HepG2 (cell line): Measurements from ENCODE around the gene SBNO2. TPM values are rescaled to one million over a fixed set of nuclear protein-coding genes. Genes with fewer than 3 reads are reported as not detected.
A peak's percentile ranks its signal among the peaks of the same experiment; 100 is the strongest.

Experiments used
- CBFB ChIP-seq: sonication (generic); formaldehyde crosslinking; IDR thresholded peaks from 2 replicates; pipeline ENCODE4 v1.4.0; 2020; ENCODE audit warnings: missing genetic modification reagents
- CCAR2 ChIP-seq: fragments of 200-400 bp; formaldehyde crosslinking; optimal IDR thresholded peaks from 2 replicates; pipeline ENCODE3; 2018; ENCODE audit warnings: low read depth, mild to moderate bottlenecking, low read length, moderate library complexity
- CHD2 ChIP-seq: IDR thresholded peaks from 2 replicates; pipeline ENCODE4 v1.6.1; 2011; ENCODE audit warnings: low read depth, low read length, improper control_type of control experiment
- CSRNP2 ChIP-seq: sonication (generic); formaldehyde crosslinking; conservative IDR thresholded peaks from 2 replicates; pipeline ENCODE4 v1.8.0; 2022; ENCODE audit warnings: low read depth, missing genetic modification reagents
- DNMT1 ChIP-seq: sonication (generic); formaldehyde crosslinking; IDR thresholded peaks from 2 replicates; pipeline ENCODE4 v1.5.1; 2020; ENCODE audit warnings: mild to moderate bottlenecking, missing genetic modification reagents
- ERF ChIP-seq: IDR thresholded peaks from 2 replicates; pipeline ENCODE4 v1.6.1; 2018; ENCODE audit warnings: missing biosample characterization, missing genetic modification reagents
- FOXC1 ChIP-seq: sonication (generic); formaldehyde crosslinking; IDR thresholded peaks from 2 replicates; pipeline ENCODE4 v1.8.0; 2022; ENCODE audit warnings: mild to moderate bottlenecking, missing genetic modification reagents, borderline replicate concordance
- IRX3 ChIP-seq: sonication (generic); formaldehyde crosslinking; IDR thresholded peaks from 2 replicates; pipeline ENCODE4 v1.8.1; 2023; ENCODE audit warnings: mild to moderate bottlenecking, low read depth, missing genetic modification reagents, borderline replicate concordance
- MIER2 ChIP-seq: IDR thresholded peaks from 2 replicates; pipeline ENCODE4 v1.6.1; 2016; ENCODE audit warnings: missing biosample characterization, missing genetic modification reagents
- MXD1 ChIP-seq: sonication (generic); formaldehyde crosslinking; IDR thresholded peaks from 2 replicates; pipeline ENCODE4 v1.4.0; 2020; ENCODE audit warnings: mild to moderate bottlenecking, missing genetic modification reagents
- NFE2L2 ChIP-seq: fragments of 150-350 bp; IDR thresholded peaks from 2 replicates; pipeline ENCODE4 v1.6.1; 2014; ENCODE audit warnings: low read length
- NR1H2 ChIP-seq: sonication (generic); formaldehyde crosslinking; IDR thresholded peaks from 2 replicates; pipeline ENCODE4 v1.8.1; 2022; ENCODE audit warnings: low read depth, missing genetic modification reagents, borderline replicate concordance
- PATZ1 ChIP-seq: sonication (generic); formaldehyde crosslinking; IDR thresholded peaks from 2 replicates; pipeline ENCODE4 v1.4.0; 2020; ENCODE audit warnings: missing genetic modification reagents
- PHB2 ChIP-seq: fragments of 450-650 bp; IDR thresholded peaks from 2 replicates; pipeline ENCODE4 v1.6.1; 2018; ENCODE audit not compliant: partially characterized antibody
- PHF5A ChIP-seq: IDR thresholded peaks from one replicate; pipeline ENCODE4 v1.6.1; 2018; ENCODE audit warnings: low read depth, missing genetic modification reagents; ENCODE audit not compliant: unreplicated experiment
- POLR2AphosphoS2 ChIP-seq: IDR thresholded peaks from 2 replicates; pipeline ENCODE4 v1.6.1; 2011; ENCODE audit warnings: low read depth, low read length, improper control_type of control experiment
- RBFOX2 ChIP-seq: fragments of 200-400 bp; formaldehyde crosslinking; IDR thresholded peaks from 2 replicates; pipeline ENCODE4 v1.6.1; 2017; ENCODE audit warnings: low read depth, mild to moderate bottlenecking, low read length
- SP1 ChIP-seq, 2 experiments: fragments of 450-650 bp in 1 of 2; sonication (generic) in 1 of 2; formaldehyde crosslinking in 1 of 2; IDR thresholded peaks; 2 replicates each; pipeline versions ENCODE4 v1.4.0 to v1.6.1; 2016 to 2020; ENCODE audit warnings: missing genetic modification reagents in 1 of 2
- SRSF9 ChIP-seq: fragments of 200-400 bp; formaldehyde crosslinking; IDR thresholded peaks from 2 replicates; pipeline ENCODE4 v1.6.1; 2018; ENCODE audit warnings: borderline replicate concordance, mild to moderate bottlenecking, low read depth, low read length; ENCODE audit not compliant: insufficient read depth, poor library complexity, severe bottlenecking
- TGIF2 ChIP-seq: IDR thresholded peaks from 2 replicates; pipeline ENCODE4 v1.6.1; 2016; ENCODE audit warnings: control low read depth, missing compliant biosample characterization
- ZNF205 ChIP-seq: IDR thresholded peaks from 2 replicates; pipeline ENCODE4 v1.6.1; 2018; ENCODE audit warnings: missing biosample characterization, missing genetic modification reagents
- ZNF503 ChIP-seq: sonication (generic); formaldehyde crosslinking; IDR thresholded peaks from 2 replicates; pipeline ENCODE4 v1.4.0; 2020; ENCODE audit warnings: missing genetic modification reagents
- ZNF562 ChIP-seq: sonication (generic); formaldehyde crosslinking; IDR thresholded peaks from 2 replicates; pipeline ENCODE4 v1.8.0; 2022; ENCODE audit warnings: missing genetic modification reagents, borderline replicate concordance
- polyA plus RNA-seq, 8 experiments: library from polyadenylated mRNA; depleted of rRNA in 3 of 8; stranded (reverse) in 7 of 8; unstranded in 1 of 8; fragments of >200 nt; fragmentation: Illumina TruSeq in 4 of 8; extraction: Trizol in 4 of 8; gene quantifications; 2 replicates each; pipeline versions ENCODE4 v1.2.1 to v1.2.3, GENCODE V29; 2011 to 2016; ENCODE audit warnings: low read depth in 4 of 8, missing spikeins in 1 of 8, mixed read lengths in 1 of 8; ENCODE audit not compliant: insufficient read depth in 1 of 8
- total RNA-seq, 5 experiments: library from RNA; depleted of rRNA; stranded (reverse); fragments of >200 nt; fragmentation: Illumina TruSeq; extraction: Trizol; gene quantifications; 2 replicates each; pipeline ENCODE4 v1.2.3, GENCODE V29; 2016; ENCODE audit warnings: low read depth in 1 of 5
- TF ChIP-seq, protein P1 (sequence below): sonication (generic); formaldehyde crosslinking; IDR thresholded peaks from 2 replicates; pipeline ENCODE4 v1.4.0; 2020; ENCODE audit warnings: mild to moderate bottlenecking, low read depth, missing genetic modification reagents

The SBNO2 gene
- total and polyA plus RNA-seq, 2 of the 13 experiments (the other 11 are each of a cell fraction or from before 2014, with no cell fraction given), result 8.6 to 10.4 TPM

- no peak for TF ChIP-seq PHF5A (CRISPR knock-in tag)
- TF ChIP-seq POLR2AphosphoS2, result no peak
- no peak for TF ChIP-seq IRX3
- TF ChIP-seq, protein P1, sequence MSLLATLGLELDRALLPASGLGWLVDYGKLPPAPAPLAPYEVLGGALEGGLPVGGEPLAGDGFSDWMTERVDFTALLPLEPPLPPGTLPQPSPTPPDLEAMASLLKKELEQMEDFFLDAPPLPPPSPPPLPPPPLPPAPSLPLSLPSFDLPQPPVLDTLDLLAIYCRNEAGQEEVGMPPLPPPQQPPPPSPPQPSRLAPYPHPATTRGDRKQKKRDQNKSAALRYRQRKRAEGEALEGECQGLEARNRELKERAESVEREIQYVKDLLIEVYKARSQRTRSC, result no peak
- TF ChIP-seq ERF, result 0 out of 2 replicates have a peak, but pooled peaks have one; percentile 20
- 0 out of 2 replicates have a peak, but pooled peaks have one; percentile 15 for TF ChIP-seq ZNF205 (CRISPR knock-in tag)
- no peak for TF ChIP-seq NFE2L2
- TF ChIP-seq CHD2, result no peak
- TF ChIP-seq MIER2 (CRISPR knock-in tag), result no peak
- no peak for TF ChIP-seq NR1H2
- TF ChIP-seq PATZ1 (CRISPR knock-in tag), result peak; percentile 74
- TF ChIP-seq PHB2, result no peak
- TF ChIP-seq CSRNP2 (CRISPR knock-in tag), result no peak
- TF ChIP-seq RBFOX2, result peak; percentile 60; the same call in 1 of the 2 replicates
- TF ChIP-seq CBFB, result no peak
- TF ChIP-seq SP1 (IDR thresholded peaks at IDR 0.05), result no peak
- TF ChIP-seq SP1 (CRISPR knock-in tag; IDR thresholded peaks at IDR 0.05), result peak; percentile 61; the same call in 1 of the 2 replicates
- TF ChIP-seq ZNF503 (CRISPR knock-in tag), result no peak
- peak; percentile 46; the same call in 1 of the 2 replicates for TF ChIP-seq MXD1 (CRISPR knock-in tag)
- TF ChIP-seq CCAR2, result no peak
- peak; percentile 53; the same call in 1 of the 2 replicates for TF ChIP-seq TGIF2 (CRISPR knock-in tag)
- TF ChIP-seq ZNF562, result no peak
- TF ChIP-seq FOXC1, result no peak
- no peak for TF ChIP-seq SRSF9
- TF ChIP-seq DNMT1 (CRISPR knock-in tag), result no peak
Measured at GRCh38 chr19:1066748-1067340, 107.2 kb downstream of the SBNO2 start, which contains the start of gene ARHGAP45 (continued).
